OCI-LY1 (cell line): Measurements from ENCODE around the gene SMIM13.

Source experiments
- H2AFZ ChIP-seq: fragments of 200-600 bp; sonication (generic), shearing (Covaris generic); 2 replicates; pipeline ENCODE4 v1.6.0; 2014; ENCODE audit warnings: antibody characterized with exemption, mild to moderate bottlenecking, low read length
- H3F3A ChIP-seq: fragments of 200-600 bp; sonication (generic), shearing (Covaris generic); 2 replicates; pipeline ENCODE4 v1.6.0; 2014; ENCODE audit warnings: mild to moderate bottlenecking, antibody characterized with exemption, low read length, moderate library complexity; ENCODE audit not compliant: insufficient read depth
- H3K27ac ChIP-seq: fragments of 200-600 bp; sonication (generic); 2 replicates; pipeline ENCODE4 v1.5.1; 2014; ENCODE audit warnings: low read length, mixed run types, mild to moderate bottlenecking, low read depth; ENCODE audit not compliant: poor library complexity, severe bottlenecking
- H3K27me3 ChIP-seq: fragments of 200-600 bp; sonication (generic); 2 replicates; pipeline ENCODE4 v1.6.0; 2014; ENCODE audit warnings: antibody characterized with exemption, mild to moderate bottlenecking, low read length, moderate library complexity; ENCODE audit not compliant: insufficient read depth
- H3K36me3 ChIP-seq: fragments of 200-600 bp; sonication (generic); 2 replicates; pipeline ENCODE4 v1.6.1; 2014; ENCODE audit warnings: mild to moderate bottlenecking, antibody characterized with exemption, low read length, moderate library complexity, mixed read lengths; ENCODE audit not compliant: insufficient read depth
- H3K4me1 ChIP-seq: fragments of 200-600 bp; sonication (generic); 2 replicates; pipeline ENCODE4 v1.5.1; 2014; ENCODE audit warnings: mild to moderate bottlenecking, low read length, moderate library complexity; ENCODE audit not compliant: insufficient read depth, severe bottlenecking
- H3K4me2 ChIP-seq: fragments of 200-600 bp; sonication (generic), shearing (Covaris generic); 2 replicates; pipeline ENCODE4 v1.6.1; 2014; ENCODE audit warnings: low read length
- H3K4me3 ChIP-seq: fragments of 200-600 bp; sonication (generic); 2 replicates; pipeline ENCODE4 v1.5.1; 2014; ENCODE audit warnings: low read length, low read depth, mild to moderate bottlenecking, mixed read lengths; ENCODE audit not compliant: poor library complexity, severe bottlenecking
- H3K79me2 ChIP-seq: fragments of 200-600 bp; shearing (Covaris generic); 2 replicates; pipeline ENCODE4 v1.6.1; 2016; ENCODE audit warnings: mixed run types, low read length, mixed read lengths; ENCODE audit not compliant: insufficient read depth
- H3K9ac ChIP-seq: fragments of 200-600 bp; sonication (generic), shearing (Covaris generic); 2 replicates; pipeline ENCODE4 v1.6.1; 2014; ENCODE audit warnings: mild to moderate bottlenecking, low read length, mixed read lengths
- H3K9me2 ChIP-seq: fragments of 200-600 bp; sonication (generic), shearing (Covaris generic); 2 replicates; pipeline ENCODE4 v1.6.1; 2014; ENCODE audit warnings: low read depth, mild to moderate bottlenecking, low read length, mixed read lengths
- H3K9me3 ChIP-seq: fragments of 200-600 bp; shearing (Covaris generic); 2 replicates; pipeline ENCODE4 v1.6.1; 2014; ENCODE audit warnings: low read length, mixed read lengths
- H4K20me1 ChIP-seq: fragments of 200-600 bp; sonication (generic), shearing (Covaris generic); 2 replicates; pipeline ENCODE4 v1.6.0; 2016; ENCODE audit warnings: mild to moderate bottlenecking, low read length; ENCODE audit not compliant: insufficient read depth
- EZH2 ChIP-seq: fragments of 200-600 bp; sonication (generic), shearing (Covaris generic); IDR thresholded peaks from 2 replicates; pipeline ENCODE4 v1.8.0; 2017; ENCODE audit warnings: borderline replicate concordance, mixed run types, mild to moderate bottlenecking, antibody characterized with exemption, low read length, moderate library complexity, mixed read lengths
- TF ChIP-seq, protein P1 (sequence below): fragments of 200-600 bp; sonication (generic), shearing (Covaris generic); IDR thresholded peaks from 2 replicates; pipeline ENCODE4 v1.5.1; 2017; ENCODE audit warnings: mild to moderate bottlenecking, antibody characterized with exemption, low read length, moderate library complexity, mixed read lengths

SMIM13 gene

DNA sequence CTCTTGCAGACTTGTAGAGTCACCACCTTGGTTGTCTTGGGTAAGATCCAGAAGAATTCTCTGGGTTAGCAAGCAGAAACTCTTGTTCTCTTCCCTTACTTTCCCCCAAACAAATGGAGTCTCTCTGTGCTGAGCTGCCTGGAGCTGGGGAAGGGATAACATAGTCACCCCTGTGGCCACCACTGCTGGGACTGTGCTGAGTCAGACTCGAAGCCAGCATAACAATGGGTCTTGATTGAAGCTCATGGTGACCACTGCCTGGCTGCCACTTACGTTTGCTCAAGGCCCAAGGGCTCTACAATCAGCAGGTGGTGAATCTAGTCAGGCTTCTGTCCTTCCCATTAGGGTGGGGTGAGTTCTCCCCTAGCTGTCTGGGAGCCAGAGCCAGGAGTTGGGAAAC, 33.2 kb downstream of the SMIM13 start:
- Histone ChIP-seq H2AFZ (no peak overlapping the region), H3K36me3 (no peaks in the 10 kb centered on the region; the same call in 1 of the 2 replicates), H3K4me2 (no peak overlapping the region), H3K4me3 (no peak overlapping the region), H3K9me3 (0 out of 2 replicates have a peak, but pooled peaks cover 3% of the 10 kb centered on the region), H3F3A (no peaks in the 10 kb centered on the region), H4K20me1 (no peaks in the 10 kb centered on the region), H3K27ac (no peak overlapping the region), H3K79me2 (peaks cover 4% of the 10 kb centered on the region; the same call in 1 of the 2 replicates), H3K9me2 (no peaks in the 10 kb centered on the region), H3K9ac (no peak overlapping the region), H3K27me3 (no peaks in the 10 kb centered on the region), H3K4me1 (no peaks in the 10 kb centered on the region)
- no peak for TF ChIP-seq EZH2
- TF ChIP-seq, protein P1, sequence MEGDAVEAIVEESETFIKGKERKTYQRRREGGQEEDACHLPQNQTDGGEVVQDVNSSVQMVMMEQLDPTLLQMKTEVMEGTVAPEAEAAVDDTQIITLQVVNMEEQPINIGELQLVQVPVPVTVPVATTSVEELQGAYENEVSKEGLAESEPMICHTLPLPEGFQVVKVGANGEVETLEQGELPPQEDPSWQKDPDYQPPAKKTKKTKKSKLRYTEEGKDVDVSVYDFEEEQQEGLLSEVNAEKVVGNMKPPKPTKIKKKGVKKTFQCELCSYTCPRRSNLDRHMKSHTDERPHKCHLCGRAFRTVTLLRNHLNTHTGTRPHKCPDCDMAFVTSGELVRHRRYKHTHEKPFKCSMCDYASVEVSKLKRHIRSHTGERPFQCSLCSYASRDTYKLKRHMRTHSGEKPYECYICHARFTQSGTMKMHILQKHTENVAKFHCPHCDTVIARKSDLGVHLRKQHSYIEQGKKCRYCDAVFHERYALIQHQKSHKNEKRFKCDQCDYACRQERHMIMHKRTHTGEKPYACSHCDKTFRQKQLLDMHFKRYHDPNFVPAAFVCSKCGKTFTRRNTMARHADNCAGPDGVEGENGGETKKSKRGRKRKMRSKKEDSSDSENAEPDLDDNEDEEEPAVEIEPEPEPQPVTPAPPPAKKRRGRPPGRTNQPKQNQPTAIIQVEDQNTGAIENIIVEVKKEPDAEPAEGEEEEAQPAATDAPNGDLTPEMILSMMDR: no peak

DNA sequence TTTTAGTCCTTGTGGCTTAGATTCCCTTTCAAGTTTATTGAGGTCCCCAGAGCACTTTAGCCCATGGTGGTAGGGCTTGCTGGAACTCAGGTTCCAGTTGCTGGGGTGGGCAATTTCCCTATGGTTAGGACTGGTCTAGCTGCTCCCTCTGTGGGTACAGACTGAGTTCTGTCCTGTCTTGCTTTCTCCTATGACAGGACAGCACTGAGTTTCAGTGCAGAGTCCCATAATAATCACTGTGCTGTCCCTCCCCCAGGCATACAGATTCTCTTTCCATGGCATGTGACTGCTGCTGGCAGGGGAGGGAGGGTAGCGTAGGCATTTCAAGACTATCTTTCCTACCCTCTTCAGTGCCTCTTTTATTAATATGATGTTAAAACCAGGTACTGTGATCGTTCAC, 35.0 kb downstream of the SMIM13 start:
- H3K9me2 ChIP-seq: no peaks in the 10 kb centered on the region
- H3K27me3 ChIP-seq: no peaks in the 10 kb centered on the region
- no peak for TF ChIP-seq EZH2
- TF ChIP-seq, protein P1: no peak
- H3K4me3 ChIP-seq: no peak overlapping the region
- no peak overlapping the region for H3K27ac ChIP-seq
- H3K79me2 ChIP-seq: peaks cover 4% of the 10 kb centered on the region; the same call in 1 of the 2 replicates
- H3K9ac ChIP-seq: no peak overlapping the region
- no peaks in the 10 kb centered on the region for H3F3A ChIP-seq
- no peaks in the 10 kb centered on the region for H4K20me1 ChIP-seq
- H3K4me2 ChIP-seq: no peak overlapping the region
- 0 out of 2 replicates have a peak, but pooled peaks cover 3% of the 10 kb centered on the region for H3K9me3 ChIP-seq
- H3K36me3 ChIP-seq: no peaks in the 10 kb centered on the region; the same call in 1 of the 2 replicates
- no peak overlapping the region for H2AFZ ChIP-seq
- H3K4me1 ChIP-seq: no peaks in the 10 kb centered on the region

DNA sequence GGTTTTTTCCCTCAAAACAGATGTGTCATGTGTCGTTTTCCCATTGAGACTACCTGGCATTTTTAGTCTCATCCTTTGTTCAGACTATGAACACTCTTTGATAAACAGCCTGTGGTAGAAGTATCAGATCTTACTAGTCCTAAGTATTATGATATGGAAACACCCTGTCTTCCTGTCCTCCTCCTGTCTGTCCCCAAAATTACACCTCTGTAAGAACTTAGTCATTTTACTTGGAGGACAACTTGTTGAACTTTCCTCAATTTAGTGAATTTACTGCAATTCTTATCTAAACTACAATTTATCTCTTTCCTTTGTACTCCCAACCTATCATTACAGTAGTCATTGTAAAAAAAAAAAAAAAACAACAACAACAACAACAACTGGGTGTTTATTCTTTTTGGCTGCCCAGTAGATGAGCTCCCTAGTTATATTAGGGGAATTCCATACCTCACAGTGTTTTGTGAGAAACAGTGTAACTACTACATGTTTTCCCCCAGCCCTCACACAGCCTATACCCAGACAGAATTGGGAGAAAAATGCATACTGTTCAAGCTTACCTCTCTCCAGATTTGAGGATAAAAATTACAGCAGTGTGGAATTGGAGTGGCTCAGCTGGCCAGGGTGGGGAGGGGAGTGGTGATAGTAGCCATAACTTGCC, 36.4 kb downstream of the SMIM13 start:
- Histone ChIP-seq H3F3A (no peaks in the 10 kb centered on the region), H2AFZ (no peak overlapping the region), H3K4me2 (no peak overlapping the region), H3K4me3 (no peak overlapping the region), H3K9me3 (0 out of 2 replicates have a peak, but pooled peaks cover 3% of the 10 kb centered on the region), H4K20me1 (no peaks in the 10 kb centered on the region), H3K27me3 (no peaks in the 10 kb centered on the region), H3K27ac (no peak overlapping the region), H3K79me2 (no peaks in the 10 kb centered on the region), H3K36me3 (peaks cover 6% of the 10 kb centered on the region), H3K4me1 (no peaks in the 10 kb centered on the region), H3K9me2 (no peaks in the 10 kb centered on the region), H3K9ac (no peak overlapping the region)
- TF ChIP-seq, protein P1: no peak
- no peak for TF ChIP-seq EZH2
